T-helper 9 cell (primary cell): Measurements from ENCODE around the gene FCN3.
"Not testable (repeated sequence)": the region's sequence is repeated elsewhere in the genome, so short reads cannot be mapped to it uniquely, and the experiment has no call there.

Experiments used
- DNase-seq: peaks from one replicate; pipeline ENCODE4 v3.0.0-alpha.2; 2020

The FCN3 gene

GRCh38 chr1:27399251-27400025, 24.8 kb upstream of the FCN3 start:
- DNase-seq: no peak

DNA sequence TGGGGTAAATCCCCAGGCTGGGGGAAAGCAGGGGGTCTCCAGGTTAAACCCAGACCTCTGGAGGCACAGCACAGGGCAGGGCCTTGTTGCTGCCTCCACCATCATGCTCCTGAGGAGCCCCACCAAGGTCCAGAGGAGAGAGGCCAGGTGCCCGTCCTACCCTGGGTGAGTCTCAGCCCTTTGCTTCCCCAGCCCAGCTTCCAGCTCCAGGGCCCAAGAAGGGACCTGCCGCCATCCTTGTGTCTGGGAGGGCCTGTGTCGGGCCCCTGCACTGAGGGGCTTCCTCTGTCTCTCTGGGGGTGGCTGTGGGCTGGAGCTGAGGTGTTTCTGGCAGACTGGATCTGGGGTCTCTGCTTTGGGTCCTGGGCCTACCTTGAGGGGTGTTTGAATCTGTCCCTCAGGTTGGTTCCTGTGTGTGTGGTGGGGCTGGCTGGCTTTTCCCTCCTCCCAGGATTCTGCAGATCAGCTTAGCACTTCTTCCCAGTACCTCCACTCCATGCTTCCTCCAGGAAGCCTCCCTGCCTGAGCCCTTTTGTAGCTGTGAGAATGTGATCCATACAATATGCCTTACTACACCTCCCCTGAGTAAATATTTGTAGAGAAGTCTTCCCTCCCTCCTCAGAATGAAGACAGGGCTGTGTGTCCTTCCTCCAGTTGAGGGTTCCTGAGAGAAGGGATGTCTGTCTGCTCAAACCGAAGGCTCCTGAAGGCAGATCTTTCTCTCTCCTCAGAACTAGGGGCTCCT, 24.0 kb upstream of the FCN3 start:
- DNase-seq: no peak

DNA sequence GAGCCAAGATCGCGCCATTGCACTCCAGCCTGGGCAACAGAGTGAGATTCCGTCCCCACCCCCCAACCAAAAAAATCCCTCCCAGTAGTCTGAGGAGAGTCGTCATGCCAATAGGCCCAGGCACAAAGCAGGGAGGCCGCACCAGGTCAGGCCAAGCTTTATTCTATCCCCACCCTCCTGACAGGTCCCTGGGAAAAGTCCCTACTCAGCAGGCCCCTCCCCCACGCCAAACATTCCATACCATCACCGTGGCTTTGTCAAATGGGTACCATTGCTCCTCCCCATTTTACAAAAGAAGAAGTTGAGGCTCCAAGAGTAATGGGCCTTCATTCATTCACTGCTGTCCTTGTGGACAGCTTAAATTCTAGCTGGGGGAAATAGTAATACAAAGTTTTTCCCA, 23.1 kb upstream of the FCN3 start:
- no peak for DNase-seq

DNA sequence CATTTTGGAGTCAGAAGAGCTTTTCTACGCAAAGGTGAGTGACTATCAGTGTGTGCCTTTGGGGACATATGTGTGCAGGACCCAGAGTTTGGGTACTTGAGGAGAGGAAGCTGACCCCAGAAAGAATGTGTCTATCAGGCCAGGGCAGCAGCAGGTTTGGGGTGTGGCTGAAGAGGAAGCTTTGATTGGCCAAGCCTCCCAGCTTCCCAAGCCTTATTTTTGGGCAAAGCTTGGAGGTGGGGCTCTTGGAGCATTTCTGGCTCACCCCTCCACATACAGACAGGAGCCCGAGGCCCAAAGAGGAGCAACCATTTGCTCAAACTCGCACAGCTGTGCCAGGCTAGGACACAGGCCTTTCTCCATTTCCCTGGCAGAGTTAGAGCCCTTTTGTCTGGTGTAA, 22.5 kb upstream of the FCN3 start:
- no peak for DNase-seq

DNA sequence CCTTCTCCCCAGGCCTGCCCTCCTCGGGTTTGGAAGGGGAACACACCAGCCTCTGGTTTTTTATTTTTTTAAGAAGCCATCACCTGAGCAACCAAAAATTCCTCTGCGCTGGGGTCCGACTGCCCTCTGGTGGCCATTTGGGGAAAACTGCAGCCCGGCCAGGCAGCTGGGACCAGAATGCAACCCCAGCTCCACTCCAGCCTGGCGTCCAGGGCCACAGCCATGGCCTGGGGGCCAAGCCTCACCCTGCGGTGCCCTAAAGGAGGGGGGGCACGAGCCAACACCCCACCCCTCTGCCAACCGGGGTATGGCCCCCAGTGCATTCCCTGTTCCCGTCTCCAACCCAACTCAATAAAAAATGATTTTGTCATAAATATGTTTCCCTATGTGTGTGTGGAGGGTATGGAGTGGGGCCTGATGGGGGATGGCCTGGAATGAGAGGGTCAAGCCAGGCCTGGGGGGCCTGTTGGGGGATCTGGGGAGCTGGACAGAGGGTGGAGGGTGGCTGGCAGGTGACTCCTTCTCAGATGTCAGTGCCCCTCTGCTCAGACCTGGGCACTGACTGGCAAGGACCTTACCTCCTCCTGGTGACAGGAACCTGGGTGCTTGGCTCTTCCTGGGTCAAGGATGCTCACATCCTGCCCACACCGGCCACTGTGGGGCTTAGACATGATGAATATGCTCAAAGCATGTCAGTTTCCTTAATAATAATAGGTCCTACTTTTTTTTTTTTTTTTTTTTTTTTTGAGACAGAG, 21.0 kb upstream of the FCN3 start:
- peak; percentile 75 for DNase-seq

GRCh38 chr1:27394925-27395324, 20.3 kb upstream of the FCN3 start:
- no peak for DNase-seq

DNA sequence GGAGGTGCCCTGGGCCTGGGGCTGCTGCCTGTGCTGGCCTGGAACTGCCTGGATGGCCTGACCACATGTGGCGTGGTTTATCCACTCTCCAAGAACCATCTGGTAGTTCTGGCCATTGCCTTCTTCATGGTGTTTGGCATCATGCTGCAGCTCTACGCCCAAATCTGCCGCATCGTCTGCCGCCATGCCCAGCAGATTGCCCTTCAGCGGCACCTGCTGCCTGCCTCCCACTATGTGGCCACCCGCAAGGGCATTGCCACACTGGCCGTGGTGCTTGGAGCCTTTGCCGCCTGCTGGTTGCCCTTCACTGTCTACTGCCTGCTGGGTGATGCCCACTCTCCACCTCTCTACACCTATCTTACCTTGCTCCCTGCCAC, 19.6 kb upstream of the FCN3 start:
- no peak for DNase-seq

- no peak for DNase-seq
These were observed 19.1 kb upstream of the FCN3 start for GRCh38 chr1:27393641-27394281.

DNA sequence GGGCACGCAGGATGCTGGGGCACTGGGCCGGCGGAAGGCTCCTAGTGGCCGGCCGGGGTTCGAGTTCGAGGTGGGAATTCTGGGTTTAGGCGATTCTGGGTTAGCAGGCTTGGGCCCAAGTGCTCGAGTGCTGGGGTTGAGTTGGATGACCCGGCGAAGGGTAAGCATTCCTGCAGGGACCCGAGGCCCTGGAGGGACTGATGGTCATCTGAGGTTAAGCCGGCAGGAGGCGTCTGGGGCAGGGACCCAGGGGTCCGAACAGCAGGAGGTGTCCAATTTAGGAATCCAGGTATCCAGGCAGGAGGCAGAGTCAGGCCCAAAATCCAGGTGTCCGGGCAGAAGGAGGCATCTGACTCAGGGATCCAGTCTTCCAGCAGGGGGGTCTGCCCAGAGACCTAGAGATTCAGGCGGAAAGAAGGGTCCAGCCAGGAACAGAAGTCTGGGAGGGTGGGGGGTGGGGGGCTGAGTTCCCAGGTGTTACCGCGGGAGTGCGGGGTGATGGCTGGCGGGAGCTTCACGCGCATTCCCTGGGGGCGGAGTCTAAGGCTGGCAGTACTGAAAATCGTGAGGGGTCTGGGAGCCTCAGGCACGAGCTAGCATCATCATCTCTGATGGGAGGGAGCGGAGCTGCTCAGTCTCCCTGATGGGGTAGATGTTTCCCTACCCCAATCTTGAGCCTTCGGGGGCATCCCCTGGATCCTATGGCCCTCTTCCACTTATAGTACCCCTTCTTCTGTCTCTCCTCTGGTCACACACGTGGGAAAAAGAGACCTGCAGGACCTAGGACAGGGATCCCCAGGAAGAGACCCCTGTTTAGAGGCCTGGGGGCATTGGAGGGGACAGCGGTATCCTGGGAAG, 18.4 kb upstream of the FCN3 start:
- no peak for DNase-seq

DNA sequence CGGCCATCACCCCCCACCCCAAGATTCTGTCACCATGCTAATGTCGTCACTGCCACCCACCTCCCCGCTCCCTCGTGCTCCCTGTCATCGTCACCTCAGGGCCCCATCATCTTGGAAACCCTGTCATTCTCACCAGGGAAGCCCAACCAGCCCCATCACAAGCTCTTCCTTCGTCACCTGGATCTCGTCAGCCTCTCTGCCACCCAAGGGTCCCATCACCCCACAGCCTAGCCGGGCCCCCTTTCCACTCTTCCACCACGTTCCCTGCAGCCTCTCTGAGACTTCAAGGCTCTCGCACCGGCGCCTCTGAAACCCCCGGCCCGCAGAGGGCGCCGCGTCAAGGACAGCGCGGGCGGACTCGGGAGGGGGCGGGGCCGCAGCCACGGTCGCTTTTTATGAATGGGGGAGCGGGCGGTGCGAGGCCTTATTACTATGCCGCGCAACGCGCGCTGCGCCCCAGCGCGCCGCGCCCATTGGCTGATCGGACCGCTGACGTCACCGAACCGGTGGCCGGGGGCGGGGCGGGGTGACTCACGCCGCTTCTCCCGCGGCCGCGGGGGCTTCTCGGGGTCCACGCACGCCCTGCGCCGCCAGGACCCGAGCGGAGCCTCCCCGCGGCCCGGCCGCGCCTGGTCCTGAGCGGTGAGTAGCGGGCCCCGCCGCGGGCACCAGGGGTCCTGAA, 17.6 kb upstream of the FCN3 start, which contains the start of gene GPR3:
Gene GPR3, plus strand, starts transcription at position 527 of the 682 bp plus-strand sequence. CDS start 1,177 bp downstream, outside the sequence.
- DNase-seq: peak; percentile 95

- no peak for DNase-seq
These were observed 17.0 kb upstream of the FCN3 start for GRCh38 chr1:27391511-27392095.

DNA sequence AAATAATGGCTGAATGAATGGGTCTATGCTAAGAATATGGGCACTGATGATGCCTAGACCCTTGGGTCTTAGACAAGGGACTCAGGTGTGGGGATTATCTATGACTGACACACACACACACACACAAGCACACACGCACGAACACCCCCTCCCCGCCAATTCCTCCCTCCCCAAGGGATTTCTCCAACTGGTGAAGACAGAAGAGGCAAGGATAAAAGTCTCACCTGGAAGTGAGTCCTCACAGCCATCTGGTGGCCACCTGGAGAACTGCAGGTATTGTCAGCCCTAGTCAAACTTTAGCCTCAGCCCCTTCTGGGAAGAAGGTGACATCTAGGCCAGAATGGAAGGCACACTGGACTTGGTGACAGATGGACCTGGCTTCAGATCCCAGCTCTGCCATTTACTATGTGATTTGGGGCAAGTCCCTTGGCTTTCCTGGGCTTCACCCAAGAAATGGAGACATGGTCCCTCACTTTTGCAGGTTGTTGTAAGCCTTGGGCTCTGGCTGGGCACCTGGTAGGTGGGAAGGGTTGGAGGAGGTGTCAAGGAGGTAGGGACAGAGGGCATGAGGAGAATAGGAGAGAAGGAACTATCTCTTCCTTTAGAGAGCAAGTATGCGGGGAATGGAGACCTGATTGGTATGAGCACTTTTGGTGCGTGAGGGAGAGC, 13.8 kb upstream of the FCN3 start:
- peak; percentile 74 for DNase-seq

- DNase-seq: not testable (repeated sequence)
These were observed 10.2 kb upstream of the FCN3 start for GRCh38 chr1:27384797-27385196.

- DNase-seq: no peak
These were observed 9.0 kb upstream of the FCN3 start for GRCh38 chr1:27383661-27384060.

DNA sequence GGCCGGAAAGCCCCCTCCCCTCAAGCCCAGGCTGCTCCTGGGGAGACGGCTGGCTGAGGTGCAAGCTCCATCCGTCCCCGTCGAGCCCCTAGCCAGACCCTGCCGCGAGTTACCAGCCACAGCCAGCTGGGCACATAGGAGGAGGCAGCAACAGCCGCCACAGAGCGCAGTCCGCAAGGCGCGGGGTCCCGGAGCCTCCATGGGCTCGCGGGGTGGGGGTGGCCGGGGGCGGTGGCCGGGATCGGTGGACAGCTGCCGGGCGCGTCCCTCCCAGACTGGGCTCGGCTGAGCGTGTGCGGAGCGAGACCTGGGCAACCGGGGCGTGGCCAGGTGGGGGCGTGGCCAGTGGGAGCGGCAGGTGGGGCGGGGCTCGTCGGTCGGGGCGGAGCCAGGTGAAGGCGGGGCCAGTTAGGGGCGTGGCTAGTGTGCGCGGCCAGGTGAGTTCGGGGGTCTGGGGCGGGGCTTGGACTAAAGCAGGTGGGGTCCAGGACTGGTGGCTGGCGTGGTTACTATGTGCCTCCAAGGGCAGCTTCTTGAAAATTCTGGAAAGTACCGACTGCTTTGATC, 8.5 kb upstream of the FCN3 start, which contains the start of gene CD164L2:
Gene CD164L2, minus strand, starts transcription at position 295 of the 567 bp plus-strand sequence. Its CDS starts 94 bp downstream, at position 201.
- DNase-seq: peak; percentile 52

DNA sequence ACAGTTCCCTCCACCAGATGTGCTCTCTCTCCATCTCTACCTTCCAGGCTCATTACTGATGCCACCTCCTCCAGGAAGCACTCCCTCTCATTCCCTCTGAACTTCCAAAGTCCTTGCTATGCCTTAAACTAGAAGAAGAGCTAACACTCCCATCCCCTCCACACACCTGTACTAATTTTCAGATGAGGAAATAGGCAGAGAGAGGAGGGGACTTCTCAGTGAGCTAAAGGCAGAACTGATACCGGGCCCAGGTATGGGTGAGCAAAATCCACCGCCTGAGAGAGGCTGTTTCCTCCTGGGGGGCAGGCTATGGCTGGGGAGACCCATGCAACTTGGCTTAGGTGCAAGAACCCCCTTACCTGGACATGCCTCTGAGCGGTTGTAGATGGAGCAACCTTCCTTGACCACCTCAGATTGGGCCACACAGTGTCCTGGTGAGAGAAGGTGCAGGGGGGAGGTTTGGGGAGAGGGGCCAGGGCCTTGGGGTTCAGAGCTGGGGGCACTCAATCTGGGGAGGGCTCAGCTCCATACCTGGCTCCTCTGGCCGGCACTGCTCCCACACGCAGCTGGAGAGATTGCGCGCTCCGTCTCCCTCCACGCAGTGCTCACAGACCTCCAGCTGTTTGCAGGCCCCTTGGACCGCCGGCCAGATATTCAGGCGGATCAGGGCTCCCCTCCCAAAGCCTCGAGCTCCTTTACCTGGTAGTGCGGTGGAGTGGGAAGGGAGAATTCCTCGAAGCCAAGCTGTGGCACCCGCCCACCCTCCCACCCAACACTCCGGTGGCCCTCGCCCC, 7.5 kb upstream of the FCN3 start:
- no peak for DNase-seq

- no peak for DNase-seq
These were observed 6.4 kb upstream of the FCN3 start for GRCh38 chr1:27380766-27381733.

DNA sequence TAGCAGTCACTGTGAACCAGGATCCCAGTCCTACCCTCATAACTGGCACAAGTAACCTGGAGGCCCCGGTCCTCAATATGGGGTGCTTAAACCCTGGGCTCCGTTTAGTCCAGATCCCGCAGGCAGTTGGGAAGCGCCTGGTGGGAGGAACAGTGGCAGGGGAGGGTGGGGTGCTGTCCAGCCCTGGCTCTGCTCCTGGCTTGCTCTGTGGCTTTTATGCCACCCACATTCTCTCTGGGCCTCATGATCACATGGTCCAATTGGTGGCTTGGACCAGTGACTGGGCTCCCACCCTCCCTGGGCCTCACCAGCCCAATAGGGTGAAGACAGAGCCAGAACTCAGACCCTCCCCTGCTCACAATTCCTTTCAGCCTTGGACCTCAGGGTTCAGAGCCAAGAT, 5.6 kb upstream of the FCN3 start:
- DNase-seq: no peak
